Esophagus squamous epithelium (tissue), 5 donors: ENCODE data around the gene CRABP2. TPM values are rescaled to one million over a fixed set of nuclear protein-coding genes. Genes with fewer than 3 reads are reported as not detected.
A peak's percentile ranks its signal among the peaks of the same experiment; 100 is the strongest.

Experiments used
- DNase-seq: peaks from one replicate; lab custom pipeline; 2025; lab: John Stamatoyannopoulos, UW
- H3K27ac ChIP-seq, 4 donors: fragments of 200-600 bp; sonication (generic); one replicate each; pipeline ENCODE4 v1.5.1; 2016 to 2019; ENCODE audit warnings: mild to moderate bottlenecking in 1 of 4
- H3K27me3 ChIP-seq, 4 donors: fragments of 200-600 bp; sonication (generic); 1 replicate in 3 of 4; 2 replicates in 1 of 4; pipeline versions ENCODE4 v1.5.1 to v1.6.0; 2017 to 2021; ENCODE audit warnings: antibody characterized with exemption in 1 of 4
- H3K36me3 ChIP-seq, 3 donors: fragments of 200-600 bp; sonication (generic); one replicate each; pipeline ENCODE4 v1.5.1; 2016 to 2019
- H3K4me1 ChIP-seq, 3 donors: fragments of 200-600 bp; sonication (generic); one replicate each; pipeline ENCODE4 v1.5.1; 2017 to 2019
- H3K4me3 ChIP-seq, 4 donors: fragments of 200-600 bp; sonication (generic); 1 replicate in 3 of 4; 2 replicates in 1 of 4; pipeline ENCODE4 v1.5.1; 2016 to 2019; ENCODE audit warnings: mild to moderate bottlenecking in 2 of 4, moderate library complexity in 1 of 4
- H3K9me3 ChIP-seq, 3 donors: fragments of 200-600 bp; sonication (generic); one replicate each; pipeline ENCODE4 v1.5.1; 2016 to 2019
- POLR2A ChIP-seq, 4 donors: fragments of 450-650 bp; IDR thresholded peaks; one replicate each; pipeline ENCODE4 v1.6.1; 2017; ENCODE audit warnings: antibody characterized with exemption in 4 of 4, mild to moderate bottlenecking in 4 of 4, moderate library complexity in 3 of 4
- WGBS, 2 donors: methylation state at CpG; one replicate each; pipeline ENCODE4 v1.1.5; 2018; 5-methylcytosine and 5-hydroxymethylcytosine counted together
- intact Hi-C: fragments of 100-400 bp; cut with DNase I; formaldehyde crosslinking; loops from one replicate; pipeline ENCODE4 v1.15.0; 2022
- total RNA-seq, 4 donors: library from RNA; depleted of rRNA; stranded (reverse); fragments of >200 nt; gene quantifications; one replicate each; pipeline ENCODE4 v1.1.0, GENCODE V29; 2016
- TF ChIP-seq, protein P1 (sequence below), 6 experiments: fragments of 450-650 bp in 4 of 6; fragments of 200-600 bp in 2 of 6; sonication (generic) in 2 of 6; IDR thresholded peaks; one replicate each; pipeline ENCODE4 v1.5.1; 2016 to 2019; ENCODE audit warnings: antibody characterized with exemption in 6 of 6, mild to moderate bottlenecking in 4 of 6, moderate library complexity in 4 of 6
- donor health status: DM: yes; HTN: yes; CAD: no.

The CRABP2 gene
- total RNA-seq, 4 donors from 2014 or later = 149 to 916 (median 441) TPM

GRCh38 chr1:156662005-156662799 is 43.2 kb downstream of the CRABP2 start:
- intact Hi-C loops = no loop called here
- no peak for TF ChIP-seq POLR2A (IDR thresholded peaks at IDR 0.05)
- TF ChIP-seq, protein P1, sequence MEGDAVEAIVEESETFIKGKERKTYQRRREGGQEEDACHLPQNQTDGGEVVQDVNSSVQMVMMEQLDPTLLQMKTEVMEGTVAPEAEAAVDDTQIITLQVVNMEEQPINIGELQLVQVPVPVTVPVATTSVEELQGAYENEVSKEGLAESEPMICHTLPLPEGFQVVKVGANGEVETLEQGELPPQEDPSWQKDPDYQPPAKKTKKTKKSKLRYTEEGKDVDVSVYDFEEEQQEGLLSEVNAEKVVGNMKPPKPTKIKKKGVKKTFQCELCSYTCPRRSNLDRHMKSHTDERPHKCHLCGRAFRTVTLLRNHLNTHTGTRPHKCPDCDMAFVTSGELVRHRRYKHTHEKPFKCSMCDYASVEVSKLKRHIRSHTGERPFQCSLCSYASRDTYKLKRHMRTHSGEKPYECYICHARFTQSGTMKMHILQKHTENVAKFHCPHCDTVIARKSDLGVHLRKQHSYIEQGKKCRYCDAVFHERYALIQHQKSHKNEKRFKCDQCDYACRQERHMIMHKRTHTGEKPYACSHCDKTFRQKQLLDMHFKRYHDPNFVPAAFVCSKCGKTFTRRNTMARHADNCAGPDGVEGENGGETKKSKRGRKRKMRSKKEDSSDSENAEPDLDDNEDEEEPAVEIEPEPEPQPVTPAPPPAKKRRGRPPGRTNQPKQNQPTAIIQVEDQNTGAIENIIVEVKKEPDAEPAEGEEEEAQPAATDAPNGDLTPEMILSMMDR (IDR thresholded peaks at IDR 0.05) = no peak
- Histone ChIP-seq H3K9me3 (no peaks in the 10 kb centered on the region), H3K4me3 (no peak overlapping the region), H3K27ac (peak overlapping the region; percentile 63 to 92 (median 80)), H3K36me3 (no peaks in the 10 kb centered on the region), H3K4me1 (peaks cover 41 to 93% (median 81%) of the 10 kb centered on the region in 3 donors), H3K27me3 (peaks cover 0 to 9% (median 0%) of the 10 kb centered on the region in 4 donors)
- 49 to 65% methylated on average over 11 to 12 of the region's 12 CpGs for WGBS, 2 donors
- no peak for DNase-seq

DNA sequence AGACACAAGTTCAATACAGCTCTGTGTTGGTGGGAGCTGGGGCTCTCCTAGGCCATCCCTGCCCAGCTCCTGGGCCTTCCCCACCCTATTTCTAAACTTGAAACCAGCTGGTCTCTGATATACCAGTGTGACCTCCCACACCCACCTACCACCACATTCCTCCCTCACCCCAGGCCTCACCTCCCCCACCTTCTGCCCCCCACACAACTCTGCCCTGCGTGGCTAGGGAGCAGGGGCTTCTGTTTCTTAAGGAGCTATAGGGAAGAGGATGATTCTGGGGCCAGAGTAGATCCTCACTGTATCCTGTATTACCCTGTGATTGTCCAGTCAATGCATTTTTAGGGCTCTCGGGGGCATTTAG is 44.7 kb downstream of the CRABP2 start:
- Histone ChIP-seq H3K27me3 (peaks cover 0 to 24% (median 0%) of the 10 kb centered on the region in 4 donors), H3K9me3 (no peaks in the 10 kb centered on the region), H3K4me3 (peak overlapping the region in 3 of 4 donors; percentile 19 to 53 (median 32)), H3K36me3 (no peaks in the 10 kb centered on the region), H3K4me1 (peaks cover 49 to 90% (median 73%) of the 10 kb centered on the region in 3 donors), H3K27ac (peak overlapping the region; percentile 63 to 92 (median 80))
- intact Hi-C loops = no loop called here
- no peak for DNase-seq
- WGBS, 2 donors = 60 to 67% methylated on average over 1 to 2 of the region's 2 CpGs
- TF ChIP-seq, protein P1 (IDR thresholded peaks at IDR 0.05) = no peak
- TF ChIP-seq POLR2A (IDR thresholded peaks at IDR 0.05) = no peak

DNA sequence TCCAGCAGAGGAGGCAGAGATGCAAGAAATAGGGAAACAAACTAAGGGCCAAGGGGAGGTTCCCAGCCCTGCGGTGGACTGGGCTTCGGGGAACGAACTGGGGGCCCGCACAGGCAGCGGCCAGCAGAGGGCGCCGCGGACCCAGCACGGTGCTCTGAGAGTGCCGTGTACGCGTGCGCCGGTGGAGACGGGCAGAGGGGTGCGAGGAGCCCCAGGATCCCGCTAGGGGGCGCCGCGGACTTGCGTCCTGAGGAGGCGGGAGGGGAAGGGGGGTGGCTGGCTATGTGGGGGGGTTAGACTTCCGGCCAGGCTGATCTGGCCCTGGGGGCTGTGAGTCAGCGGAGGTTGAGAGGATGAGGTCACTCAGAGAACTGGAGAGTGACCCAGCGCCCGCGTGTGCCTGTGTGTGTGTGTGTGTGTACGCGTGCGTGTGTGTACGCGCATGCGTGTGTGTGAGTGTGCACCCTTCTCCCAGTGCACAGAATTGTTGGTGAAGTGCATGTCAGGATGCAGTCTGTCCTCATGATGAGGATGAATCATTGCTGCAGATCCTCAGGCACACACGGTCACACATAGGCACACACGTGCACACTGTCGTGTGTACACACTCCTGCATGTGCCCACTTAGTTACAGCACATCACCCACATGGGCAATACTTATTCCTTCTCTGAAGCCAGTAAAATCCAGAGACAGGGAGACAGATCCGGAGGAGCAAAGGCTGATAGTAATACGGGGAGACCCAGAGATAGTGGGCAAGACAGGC is 45.2 kb downstream of the CRABP2 start:
- H3K27me3 ChIP-seq = peaks cover 0 to 29% (median 0%) of the 10 kb centered on the region in 4 donors
- no peaks in the 10 kb centered on the region for H3K9me3 ChIP-seq
- peaks cover 49 to 84% (median 69%) of the 10 kb centered on the region in 3 donors for H3K4me1 ChIP-seq
- intact Hi-C loops = no loop called here
- no peak for TF ChIP-seq POLR2A (IDR thresholded peaks at IDR 0.05)
- TF ChIP-seq, protein P1 (IDR thresholded peaks at IDR 0.05) = peak; percentile 96 to 99 (median 99)
- WGBS, 2 donors = 14 to 31% methylated on average over 4 to 26 of the region's 38 CpGs
- peak; percentile 78 for DNase-seq
- H3K36me3 ChIP-seq = no peaks in the 10 kb centered on the region
- peak overlapping the region in 2 of 4 donors; percentile 32 to 53 for H3K4me3 ChIP-seq
- peak overlapping the region; percentile 63 to 92 (median 80) for H3K27ac ChIP-seq

DNA sequence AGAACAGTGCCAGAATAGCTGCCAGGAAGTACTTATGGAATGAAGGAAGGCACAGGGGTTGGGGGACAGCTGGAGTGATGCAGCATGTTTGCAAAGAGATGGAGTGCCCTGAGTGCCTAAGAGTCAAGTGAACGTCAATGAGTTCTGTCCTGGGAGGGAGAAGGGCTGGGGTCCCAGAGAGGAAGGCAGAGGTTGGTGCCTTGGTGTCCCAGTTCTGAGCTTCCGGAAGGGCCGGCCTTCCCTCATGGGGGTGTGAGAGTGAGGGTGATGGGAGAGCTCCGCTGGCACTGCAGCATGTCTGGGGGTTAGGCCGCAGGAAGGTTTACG is 45.8 kb downstream of the CRABP2 start:
- H3K27me3 ChIP-seq = peaks cover 0 to 35% (median 0%) of the 10 kb centered on the region in 4 donors
- H3K9me3 ChIP-seq = no peaks in the 10 kb centered on the region
- H3K36me3 ChIP-seq = no peaks in the 10 kb centered on the region
- peaks cover 45 to 79% (median 63%) of the 10 kb centered on the region in 3 donors for H3K4me1 ChIP-seq
- DNase-seq = no peak
- 27 to 39% methylated on average over 6 of the region's 6 CpGs for WGBS, 2 donors
- peak overlapping the region in 2 of 4 donors; percentile 32 to 53 for H3K4me3 ChIP-seq
- intact Hi-C loops = no loop called here
- no peak for TF ChIP-seq POLR2A (IDR thresholded peaks at IDR 0.05)
- TF ChIP-seq, protein P1 (IDR thresholded peaks at IDR 0.05) = no peak
- H3K27ac ChIP-seq = peak overlapping the region in 3 of 4 donors; percentile 75 to 92 (median 86)
